KOPT-K1 (cell line): Measurements from ENCODE around the gene COG5.

Source experiments
- H3K27ac ChIP-seq: fragments of 200-600 bp; sonication (generic); 2 replicates; pipeline ENCODE4 v1.5.1; 2016; ENCODE audit warnings: antibody characterized with exemption, mild to moderate bottlenecking, low read depth, low read length; ENCODE audit not compliant: poor library complexity, severe bottlenecking
- H3K36me3 ChIP-seq: fragments of 200-600 bp; sonication (generic); 2 replicates; pipeline ENCODE4 v1.5.1; 2017; ENCODE audit warnings: antibody characterized with exemption, mild to moderate bottlenecking, low read length, moderate library complexity; ENCODE audit not compliant: insufficient read depth
- H3K9me3 ChIP-seq: fragments of 200-600 bp; sonication (generic); 2 replicates; pipeline ENCODE4 v1.5.1; 2017; ENCODE audit warnings: antibody characterized with exemption, low read length, mild to moderate bottlenecking; ENCODE audit not compliant: insufficient read depth, poor library complexity, severe bottlenecking

Gene COG5

GRCh38 chr7:107387128-107387527 is 176.6 kb downstream of the COG5 start:
- Histone ChIP-seq H3K9me3 (no peaks in the 10 kb centered on the region), H3K27ac (no peak overlapping the region)

DNA sequence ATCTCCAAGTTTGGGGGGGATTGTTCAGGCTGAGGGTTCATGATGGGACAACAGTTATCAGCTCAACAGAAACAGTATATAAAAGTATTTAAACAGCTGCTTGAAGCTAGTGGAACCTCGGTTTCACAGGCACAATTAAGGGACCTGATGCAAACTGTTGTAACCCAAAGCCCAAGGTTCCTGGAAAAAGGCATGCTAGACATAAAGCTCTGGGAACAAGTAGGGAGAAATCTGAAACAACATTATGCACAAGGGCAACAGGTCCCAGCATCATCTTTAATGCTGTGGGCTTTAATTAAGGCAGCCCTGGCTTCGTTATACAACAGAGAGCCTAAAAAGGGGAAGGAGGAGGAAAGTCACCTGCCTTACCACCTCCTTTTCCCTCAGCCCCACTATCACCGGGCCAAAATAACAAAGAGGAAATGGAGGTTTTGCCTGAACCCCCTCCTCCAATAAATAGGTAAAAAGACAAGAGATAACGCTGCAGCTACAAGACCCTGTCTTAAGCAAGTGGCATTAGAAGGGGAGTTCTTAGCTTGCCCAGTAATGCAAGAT is 177.1 kb downstream of the COG5 start:
- H3K9me3 ChIP-seq: no peaks in the 10 kb centered on the region
- no peak overlapping the region for H3K27ac ChIP-seq
- H3K36me3 ChIP-seq: no peaks in the 10 kb centered on the region

More at GRCh38 chr7:107387128-107387527, 176.6 kb downstream of the COG5 start:
- H3K36me3 ChIP-seq: no peaks in the 10 kb centered on the region

DNA sequence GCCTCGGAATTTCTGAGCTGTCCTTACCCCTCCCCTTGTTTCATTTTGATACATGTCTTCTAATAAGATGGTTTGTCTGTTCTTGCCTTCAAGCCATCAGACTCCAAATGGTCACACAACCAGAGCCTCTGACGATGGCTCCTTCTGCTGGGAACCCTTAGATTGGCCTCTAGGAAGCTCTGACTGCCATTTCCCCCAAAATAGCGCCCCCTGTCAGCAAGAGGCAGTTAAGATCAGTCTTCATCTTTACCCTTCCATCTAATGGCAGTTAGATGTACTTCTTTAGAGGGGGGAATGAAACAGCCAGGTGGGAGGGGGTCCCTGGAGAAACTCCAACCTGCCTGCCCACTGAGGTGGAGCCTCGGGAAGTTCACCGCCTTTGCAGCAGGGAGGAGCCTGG is 179.7 kb downstream of the COG5 start:
- no peaks in the 10 kb centered on the region for H3K36me3 ChIP-seq
- no peak overlapping the region for H3K27ac ChIP-seq
- H3K9me3 ChIP-seq: no peaks in the 10 kb centered on the region

DNA sequence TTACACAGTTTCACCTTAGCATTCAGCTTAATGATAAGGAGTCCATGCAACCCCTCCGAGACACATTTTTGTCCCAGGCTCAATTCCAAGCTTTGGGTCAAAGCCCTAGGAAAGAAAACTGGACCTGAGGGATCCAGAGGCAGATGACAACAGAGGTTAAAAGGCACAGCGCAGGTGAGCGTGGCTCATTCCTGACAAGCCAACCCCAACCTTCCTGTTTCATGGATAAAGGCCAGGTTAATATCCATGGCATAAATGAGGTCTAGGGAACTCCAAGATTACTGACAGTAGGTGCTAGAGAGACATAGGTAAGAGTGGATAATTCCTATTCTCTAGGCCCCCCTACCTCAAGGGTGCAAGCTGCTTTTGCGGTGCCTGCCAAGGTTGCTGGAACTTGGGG is 180.5 kb downstream of the COG5 start:
- no peaks in the 10 kb centered on the region for H3K36me3 ChIP-seq

DNA sequence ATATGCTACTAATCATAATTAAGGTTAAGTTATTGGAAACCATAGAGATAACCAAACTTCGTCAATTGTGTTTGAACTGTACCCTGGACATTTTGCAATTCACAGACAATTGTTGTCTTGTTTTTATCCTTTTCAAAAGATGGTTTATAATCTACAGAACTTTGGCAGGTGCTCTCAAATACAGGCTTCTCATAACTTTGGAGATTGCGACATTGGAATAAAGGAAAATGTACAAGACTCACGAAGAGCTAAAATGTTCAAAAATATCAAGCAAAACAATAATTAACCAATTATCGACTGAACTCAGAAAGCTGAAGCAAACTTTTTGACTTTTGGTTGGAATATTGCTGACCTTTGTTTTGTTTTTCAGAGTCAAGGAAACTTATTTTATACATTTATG is 182.3 kb downstream of the COG5 start:
- Histone ChIP-seq H3K36me3 (no peaks in the 10 kb centered on the region), H3K9me3 (no peaks in the 10 kb centered on the region), H3K27ac (no peak overlapping the region)

More for the DNA sequence above, 180.5 kb downstream of the COG5 start:
- Histone ChIP-seq H3K27ac (no peak overlapping the region), H3K9me3 (no peaks in the 10 kb centered on the region)

DNA sequence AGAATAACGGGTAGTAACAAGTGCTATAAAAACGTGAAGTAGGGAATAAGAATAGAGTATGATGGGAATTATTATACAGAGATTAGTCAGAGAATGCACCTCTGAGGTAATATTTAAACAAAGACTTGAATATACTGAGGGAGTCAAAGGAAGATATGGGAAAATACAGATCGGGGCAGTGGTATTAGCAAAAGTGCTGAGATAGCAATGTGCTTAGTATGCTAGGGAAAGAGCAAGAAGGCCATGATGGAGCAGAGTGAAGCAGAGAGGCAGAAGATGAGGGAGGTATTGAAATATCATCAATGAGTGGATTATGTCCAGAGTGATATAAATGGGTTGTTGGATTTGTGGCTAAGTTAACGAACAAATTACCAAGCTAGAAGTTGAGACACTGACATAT is 190.4 kb downstream of the COG5 start:
- Histone ChIP-seq H3K36me3 (no peaks in the 10 kb centered on the region), H3K27ac (no peak overlapping the region), H3K9me3 (no peaks in the 10 kb centered on the region)

GRCh38 chr7:107372298-107372697 is 191.4 kb downstream of the COG5 start:
- H3K27ac ChIP-seq: no peak overlapping the region
- H3K9me3 ChIP-seq: no peaks in the 10 kb centered on the region

DNA sequence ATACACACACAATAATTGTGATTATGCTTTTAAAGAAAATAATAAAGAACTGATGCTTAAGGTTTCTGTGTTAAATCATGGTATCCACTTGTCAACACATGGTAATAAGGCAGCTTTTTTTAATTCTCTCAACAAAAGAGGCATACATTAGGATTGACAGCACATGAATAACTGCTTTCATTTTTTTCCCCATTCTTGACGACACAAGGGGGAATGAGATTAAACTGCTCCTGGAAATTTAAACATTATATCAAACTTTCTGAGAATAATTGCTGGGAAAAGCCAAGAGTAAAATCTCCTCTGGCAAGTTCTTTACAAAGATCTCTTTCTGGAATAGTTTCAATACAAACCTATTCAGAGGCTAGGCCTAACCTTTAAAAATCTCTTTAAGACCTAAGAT is 192.9 kb downstream of the COG5 start:
- Histone ChIP-seq H3K27ac (no peak overlapping the region), H3K9me3 (no peaks in the 10 kb centered on the region), H3K36me3 (no peaks in the 10 kb centered on the region)

More at GRCh38 chr7:107372298-107372697, 191.4 kb downstream of the COG5 start:
- no peaks in the 10 kb centered on the region for H3K36me3 ChIP-seq

DNA sequence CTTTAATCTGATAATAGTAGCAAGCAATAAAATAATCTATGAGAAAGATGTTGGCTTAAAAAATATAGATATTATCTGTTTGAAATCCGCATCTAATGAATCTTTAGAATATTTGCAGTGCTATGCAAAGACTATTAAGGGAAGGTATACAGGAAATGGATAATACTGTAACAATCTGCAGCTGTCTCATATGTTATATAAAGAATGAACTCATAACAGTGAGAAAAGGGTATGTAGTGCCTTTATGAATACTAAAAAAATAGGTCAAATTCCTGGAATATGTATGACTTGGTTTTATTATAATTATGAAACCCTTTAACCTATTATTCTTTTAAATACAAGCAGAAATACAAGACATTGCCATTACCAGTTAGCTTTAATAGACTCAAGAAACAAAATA is 198.9 kb downstream of the COG5 start:
- Histone ChIP-seq H3K27ac (no peak overlapping the region), H3K9me3 (peaks cover 19% of the 10 kb centered on the region), H3K36me3 (peaks cover 25% of the 10 kb centered on the region)

DNA sequence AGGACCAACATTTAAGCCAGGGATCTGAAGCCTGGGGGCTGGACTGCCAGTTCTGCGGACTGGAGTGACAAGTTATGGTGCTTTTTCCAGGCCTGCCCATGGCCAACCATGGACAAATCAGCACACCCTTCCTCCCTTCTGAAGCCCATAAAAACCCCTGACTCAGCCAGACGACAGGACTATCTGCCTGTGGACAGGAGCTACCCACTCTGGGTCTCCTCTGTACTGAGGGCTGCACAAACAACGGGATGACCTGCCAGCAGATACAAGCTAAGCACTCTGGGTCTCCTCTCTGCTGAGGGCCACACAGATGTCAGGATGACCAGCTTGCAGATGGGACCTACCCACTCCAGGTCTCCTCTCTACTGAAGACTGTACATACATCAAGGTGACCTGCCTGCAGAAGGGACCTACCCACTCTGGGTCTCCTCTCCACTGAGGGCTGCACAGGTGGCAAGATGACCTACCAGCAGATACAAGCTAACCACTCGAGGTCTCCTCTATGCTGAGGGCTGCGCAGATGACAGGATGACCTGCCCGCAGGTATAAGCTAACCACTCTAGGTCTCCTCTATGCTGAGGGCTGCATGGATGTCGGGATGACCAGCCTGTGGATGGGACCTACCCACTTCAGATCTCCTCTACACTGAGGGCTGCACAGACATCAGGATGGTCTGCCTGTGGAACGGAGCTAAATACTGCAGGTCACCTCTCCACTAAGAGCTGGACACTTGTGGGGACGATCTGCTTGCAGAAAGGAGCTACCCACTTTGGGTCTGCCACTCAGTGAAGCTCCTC is 204.0 kb downstream of the COG5 start:
- Histone ChIP-seq H3K9me3 (peaks cover 32% of the 10 kb centered on the region), H3K27ac (no peak overlapping the region), H3K36me3 (peaks cover 42% of the 10 kb centered on the region)

- Histone ChIP-seq H3K27ac (no peak overlapping the region), H3K36me3 (peaks cover 26% of the 10 kb centered on the region), H3K9me3 (peaks cover 21% of the 10 kb centered on the region)
Measured at GRCh38 chr7:107355616-107356015, 208.1 kb downstream of the COG5 start.

- peaks cover 11% of the 10 kb centered on the region for H3K9me3 ChIP-seq
- no peak overlapping the region for H3K27ac ChIP-seq
- peaks cover 16% of the 10 kb centered on the region for H3K36me3 ChIP-seq
Measured at GRCh38 chr7:107354640-107355039, 209.1 kb downstream of the COG5 start.

GRCh38 chr7:107353701-107354100 is 210.0 kb downstream of the COG5 start:
- peaks cover 6% of the 10 kb centered on the region; the same call in 1 of the 2 replicates for H3K36me3 ChIP-seq
- H3K27ac ChIP-seq: no peak overlapping the region
- H3K9me3 ChIP-seq: peaks cover 2% of the 10 kb centered on the region

DNA sequence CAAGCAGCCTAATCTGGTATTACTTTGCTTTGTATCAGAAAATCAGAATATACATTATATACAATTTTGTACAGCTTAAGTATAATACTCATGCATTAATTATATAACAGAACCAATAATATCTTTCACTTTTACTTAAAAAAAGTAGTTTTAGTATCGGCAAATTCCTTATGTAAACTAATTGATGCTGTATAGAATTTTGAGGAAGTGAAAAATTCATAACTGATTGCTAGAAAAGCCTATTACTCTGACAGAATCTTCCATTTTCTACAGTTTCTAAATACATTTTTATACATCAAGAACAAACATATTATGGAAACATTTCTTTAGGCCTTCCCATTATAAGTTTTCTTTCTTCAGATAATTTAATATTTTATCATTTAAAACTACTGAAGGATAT is 217.8 kb downstream of the COG5 start:
- peaks cover 5% of the 10 kb centered on the region for H3K9me3 ChIP-seq
- no peak overlapping the region for H3K27ac ChIP-seq
- H3K36me3 ChIP-seq: no peaks in the 10 kb centered on the region

DNA sequence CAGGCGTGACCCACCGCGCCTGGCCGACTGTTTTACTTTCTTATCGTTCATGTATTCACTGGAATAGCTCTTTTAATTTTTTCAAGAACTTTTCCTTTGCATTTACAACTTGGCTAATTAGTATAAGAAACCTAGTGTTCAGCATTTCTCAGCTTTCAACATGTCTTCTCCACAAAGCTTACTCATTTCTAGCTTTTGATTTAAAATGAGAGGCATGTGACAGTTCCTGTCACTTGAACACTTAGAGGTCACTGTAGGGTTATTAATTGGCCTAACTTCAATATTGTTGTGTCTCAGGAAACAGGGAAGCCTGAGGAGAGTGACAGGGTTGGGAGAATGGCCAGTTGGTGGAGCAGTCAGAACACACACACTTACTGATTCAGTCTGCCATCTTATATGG is 218.9 kb downstream of the COG5 start:
- no peak overlapping the region for H3K27ac ChIP-seq
- no peaks in the 10 kb centered on the region for H3K36me3 ChIP-seq
- peaks cover 5% of the 10 kb centered on the region for H3K9me3 ChIP-seq

GRCh38 chr7:107344286-107344685 is 219.4 kb downstream of the COG5 start:
- H3K27ac ChIP-seq: no peak overlapping the region
- H3K9me3 ChIP-seq: peaks cover 5% of the 10 kb centered on the region
- no peaks in the 10 kb centered on the region for H3K36me3 ChIP-seq
